HEK293 (cell line): Measurements from ENCODE around the gene CLEC16A.

Experiments used
- CTCF ChIA-PET: fragments of 350-600 bp; formaldehyde crosslinking; extraction: SDS; loops from one replicate; lab custom pipeline; 2021; ENCODE audit warnings: antibody characterized with exemption; lab: Yijun Ruan, JAX
- POLR2A ChIA-PET: fragments of 300-600 bp; formaldehyde crosslinking; extraction: SDS; loops from one replicate; lab custom pipeline; 2020; ENCODE audit warnings: antibody characterized with exemption, inconsistent platforms; lab: Yijun Ruan, JAX
- H3K27ac ChIP-seq: fragments of 200-500 bp; sonication (Bioruptor generic); 2 replicates; pipeline ENCODE4 v1.5.1; 2014; ENCODE audit warnings: low read depth, low read length, control low read depth, inconsistent platforms; ENCODE audit errors: extremely low read depth
- H3K36me3 ChIP-seq, 2 experiments: fragments of 200-500 bp in 1 of 2; sonication (Bioruptor generic) in 1 of 2; 1 replicate in 1 of 2; 2 replicates in 1 of 2; pipeline ENCODE4 v1.5.1; 2014 to 2017; ENCODE audit warnings: inconsistent platforms in 2 of 2, low read length in 2 of 2; ENCODE audit not compliant: control insufficient read depth in 2 of 2, insufficient read depth in 1 of 2
- H3K4me1 ChIP-seq: fragments of 200-500 bp; sonication (Bioruptor generic); 2 replicates; pipeline ENCODE4 v1.5.1; 2014; ENCODE audit warnings: mild to moderate bottlenecking, low read length, inconsistent platforms; ENCODE audit not compliant: control insufficient read depth, insufficient read depth
- H3K4me3 ChIP-seq: 2 replicates; pipeline ENCODE4 v1.5.1; 2011; ENCODE audit warnings: low read depth, mild to moderate bottlenecking, control low read depth, low read length, moderate library complexity
- H3K9me3 ChIP-seq: fragments of 200-500 bp; sonication (Bioruptor generic); 2 replicates; pipeline ENCODE4 v1.5.1; 2014; ENCODE audit warnings: low read depth, low read length, inconsistent platforms; ENCODE audit not compliant: control insufficient read depth, insufficient read depth
- KLF9 ChIP-seq: fragments of 450-650 bp; formaldehyde crosslinking; IDR thresholded peaks from 2 replicates; pipeline ENCODE4 v1.5.1; 2016; ENCODE audit warnings: missing biosample characterization, missing genetic modification characterization, low read depth
- REPIN1 ChIP-seq: fragments of 450-650 bp; formaldehyde crosslinking; IDR thresholded peaks from 2 replicates; pipeline ENCODE4 v1.5.1; 2017; ENCODE audit warnings: missing biosample characterization, missing genetic modification characterization, low read depth
- ZBTB17 ChIP-seq: fragments of 450-650 bp; formaldehyde crosslinking; IDR thresholded peaks from 2 replicates; pipeline ENCODE4 v1.5.1; 2016; ENCODE audit warnings: missing biosample characterization, missing genetic modification characterization
- ZNF140 ChIP-seq: fragments of 450-650 bp; formaldehyde crosslinking; IDR thresholded peaks from 2 replicates; pipeline ENCODE4 v1.5.1; 2016; ENCODE audit warnings: missing biosample characterization, missing genetic modification characterization
- ZNF19 ChIP-seq: fragments of 450-650 bp; formaldehyde crosslinking; IDR thresholded peaks from 2 replicates; pipeline ENCODE4; 2016; ENCODE audit warnings: missing biosample characterization, missing genetic modification characterization, low read depth
- ZNF214 ChIP-seq: fragments of 450-650 bp; formaldehyde crosslinking; IDR thresholded peaks from 2 replicates; pipeline ENCODE4 v1.5.1; 2017; ENCODE audit warnings: missing biosample characterization, mild to moderate bottlenecking, missing genetic modification characterization, borderline replicate concordance
- ZNF23 ChIP-seq: fragments of 450-650 bp; formaldehyde crosslinking; IDR thresholded peaks from 2 replicates; pipeline ENCODE4 v1.5.1; 2016; ENCODE audit warnings: missing biosample characterization, missing genetic modification characterization, borderline replicate concordance
- ZNF585B ChIP-seq: fragments of 450-650 bp; formaldehyde crosslinking; IDR thresholded peaks from 2 replicates; pipeline ENCODE4 v1.5.1; 2016; ENCODE audit warnings: missing biosample characterization, missing genetic modification characterization
- ZNF658 ChIP-seq: fragments of 450-650 bp; formaldehyde crosslinking; IDR thresholded peaks from 2 replicates; pipeline ENCODE4; 2016; ENCODE audit warnings: missing biosample characterization, missing genetic modification characterization
- ZNF707 ChIP-seq: fragments of 450-650 bp; formaldehyde crosslinking; IDR thresholded peaks from 2 replicates; pipeline ENCODE4 v1.5.1; 2016; ENCODE audit warnings: missing biosample characterization, missing genetic modification characterization
- ZNF776 ChIP-seq: fragments of 450-650 bp; formaldehyde crosslinking; IDR thresholded peaks from 2 replicates; pipeline ENCODE4 v1.5.0; 2017; ENCODE audit warnings: missing biosample characterization, missing genetic modification characterization, borderline replicate concordance
- TF ChIP-seq, protein P1 (sequence below): fragments of 450-650 bp; formaldehyde crosslinking; IDR thresholded peaks from 2 replicates; pipeline ENCODE4 v1.5.0; 2017; ENCODE audit warnings: missing biosample characterization, missing genetic modification characterization, borderline replicate concordance
- TF ChIP-seq, protein P2 (sequence below): fragments of 450-650 bp; formaldehyde crosslinking; IDR thresholded peaks from 2 replicates; pipeline ENCODE4 v1.5.1; 2016; ENCODE audit warnings: missing biosample characterization, missing genetic modification characterization
- TF ChIP-seq, protein P3 (sequence below): fragments of 450-650 bp; formaldehyde crosslinking; IDR thresholded peaks from 2 replicates; pipeline ENCODE4 v1.5.1; 2016; ENCODE audit warnings: missing biosample characterization, missing genetic modification characterization, borderline replicate concordance
- TF ChIP-seq, protein P4 (sequence below): fragments of 450-650 bp; formaldehyde crosslinking; IDR thresholded peaks from 2 replicates; pipeline ENCODE4 v1.5.1; 2016; ENCODE audit warnings: missing biosample characterization, missing genetic modification characterization

The CLEC16A gene

DNA sequence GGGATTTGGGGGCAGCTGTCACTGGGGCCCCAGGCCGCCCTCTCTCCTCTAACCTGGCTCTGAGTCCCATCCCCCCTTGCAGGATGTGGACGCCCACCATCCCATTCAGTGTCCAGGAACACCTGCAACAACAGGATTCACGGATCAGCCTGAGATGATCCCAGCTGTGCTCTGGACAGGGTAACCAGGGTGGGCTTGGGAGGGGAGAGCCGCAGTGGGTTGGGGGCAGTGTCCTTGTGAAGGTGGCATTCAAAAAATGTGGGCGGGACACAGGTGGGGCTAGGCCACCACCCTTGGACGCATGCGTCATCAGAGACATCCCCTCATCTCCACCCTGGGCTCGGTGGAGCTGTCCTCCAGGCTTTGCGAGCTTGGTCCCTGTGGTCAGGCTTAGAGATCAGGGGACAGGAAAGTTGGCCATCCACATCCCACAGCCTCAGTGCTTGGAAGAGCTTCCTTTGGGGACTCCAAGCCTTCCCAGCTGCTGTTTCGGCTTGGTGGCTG lies 21.2 kb upstream of the CLEC16A start:
- ChIA-PET CTCF (no interaction called here), POLR2A (interaction anchor here (0.6 kb wide), 1 partner anchor 794 kb away, joined by 4 read pairs; no protein-coding TSS in a partner anchor)
- no peaks in the 10 kb centered on the region for H3K9me3 ChIP-seq
- no peak overlapping the region for H3K4me3 ChIP-seq
- H3K36me3 ChIP-seq: peaks cover 0 to 20% of the 10 kb centered on the region in 2 experiments; a peak in 2 of 3 replicates
- no peak overlapping the region for H3K27ac ChIP-seq
- no peaks in the 10 kb centered on the region for H3K4me1 ChIP-seq
- TF ChIP-seq ZNF707 (tag by site-specific recombination) (no peak), ZNF23 (no peak), KLF9 (tag by site-specific recombination) (no peak), ZNF140 (tag by site-specific recombination) (no peak), ZNF776 (no peak), ZNF214 (no peak), ZNF585B (tag by site-specific recombination) (no peak), REPIN1 (tag by site-specific recombination) (no peak), ZNF19 (tag by site-specific recombination) (no peak)
- TF ChIP-seq, protein P1, sequence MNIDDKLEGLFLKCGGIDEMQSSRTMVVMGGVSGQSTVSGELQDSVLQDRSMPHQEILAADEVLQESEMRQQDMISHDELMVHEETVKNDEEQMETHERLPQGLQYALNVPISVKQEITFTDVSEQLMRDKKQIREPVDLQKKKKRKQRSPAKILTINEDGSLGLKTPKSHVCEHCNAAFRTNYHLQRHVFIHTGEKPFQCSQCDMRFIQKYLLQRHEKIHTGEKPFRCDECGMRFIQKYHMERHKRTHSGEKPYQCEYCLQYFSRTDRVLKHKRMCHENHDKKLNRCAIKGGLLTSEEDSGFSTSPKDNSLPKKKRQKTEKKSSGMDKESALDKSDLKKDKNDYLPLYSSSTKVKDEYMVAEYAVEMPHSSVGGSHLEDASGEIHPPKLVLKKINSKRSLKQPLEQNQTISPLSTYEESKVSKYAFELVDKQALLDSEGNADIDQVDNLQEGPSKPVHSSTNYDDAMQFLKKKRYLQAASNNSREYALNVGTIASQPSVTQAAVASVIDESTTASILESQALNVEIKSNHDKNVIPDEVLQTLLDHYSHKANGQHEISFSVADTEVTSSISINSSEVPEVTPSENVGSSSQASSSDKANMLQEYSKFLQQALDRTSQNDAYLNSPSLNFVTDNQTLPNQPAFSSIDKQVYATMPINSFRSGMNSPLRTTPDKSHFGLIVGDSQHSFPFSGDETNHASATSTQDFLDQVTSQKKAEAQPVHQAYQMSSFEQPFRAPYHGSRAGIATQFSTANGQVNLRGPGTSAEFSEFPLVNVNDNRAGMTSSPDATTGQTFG (tag by site-specific recombination): no peak
- TF ChIP-seq, protein P2, sequence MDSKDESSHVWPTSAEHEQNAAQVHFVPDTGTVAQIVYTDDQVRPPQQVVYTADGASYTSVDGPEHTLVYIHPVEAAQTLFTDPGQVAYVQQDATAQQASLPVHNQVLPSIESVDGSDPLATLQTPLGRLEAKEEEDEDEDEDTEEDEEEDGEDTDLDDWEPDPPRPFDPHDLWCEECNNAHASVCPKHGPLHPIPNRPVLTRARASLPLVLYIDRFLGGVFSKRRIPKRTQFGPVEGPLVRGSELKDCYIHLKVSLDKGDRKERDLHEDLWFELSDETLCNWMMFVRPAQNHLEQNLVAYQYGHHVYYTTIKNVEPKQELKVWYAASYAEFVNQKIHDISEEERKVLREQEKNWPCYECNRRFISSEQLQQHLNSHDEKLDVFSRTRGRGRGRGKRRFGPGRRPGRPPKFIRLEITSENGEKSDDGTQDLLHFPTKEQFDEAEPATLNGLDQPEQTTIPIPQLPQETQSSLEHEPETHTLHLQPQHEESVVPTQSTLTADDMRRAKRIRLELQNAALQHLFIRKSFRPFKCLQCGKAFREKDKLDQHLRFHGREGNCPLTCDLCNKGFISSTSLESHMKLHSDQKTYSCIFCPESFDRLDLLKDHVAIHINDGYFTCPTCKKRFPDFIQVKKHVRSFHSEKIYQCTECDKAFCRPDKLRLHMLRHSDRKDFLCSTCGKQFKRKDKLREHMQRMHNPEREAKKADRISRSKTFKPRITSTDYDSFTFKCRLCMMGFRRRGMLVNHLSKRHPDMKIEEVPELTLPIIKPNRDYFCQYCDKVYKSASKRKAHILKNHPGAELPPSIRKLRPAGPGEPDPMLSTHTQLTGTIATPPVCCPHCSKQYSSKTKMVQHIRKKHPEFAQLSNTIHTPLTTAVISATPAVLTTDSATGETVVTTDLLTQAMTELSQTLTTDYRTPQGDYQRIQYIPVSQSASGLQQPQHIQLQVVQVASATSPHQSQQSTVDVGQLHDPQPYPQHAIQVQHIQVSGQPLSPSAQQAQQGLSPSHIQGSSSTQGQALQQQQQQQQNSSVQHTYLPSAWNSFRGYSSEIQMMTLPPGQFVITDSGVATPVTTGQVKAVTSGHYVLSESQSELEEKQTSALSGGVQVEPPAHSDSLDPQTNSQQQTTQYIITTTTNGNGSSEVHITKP (tag by site-specific recombination): no peak
- TF ChIP-seq, protein P3, sequence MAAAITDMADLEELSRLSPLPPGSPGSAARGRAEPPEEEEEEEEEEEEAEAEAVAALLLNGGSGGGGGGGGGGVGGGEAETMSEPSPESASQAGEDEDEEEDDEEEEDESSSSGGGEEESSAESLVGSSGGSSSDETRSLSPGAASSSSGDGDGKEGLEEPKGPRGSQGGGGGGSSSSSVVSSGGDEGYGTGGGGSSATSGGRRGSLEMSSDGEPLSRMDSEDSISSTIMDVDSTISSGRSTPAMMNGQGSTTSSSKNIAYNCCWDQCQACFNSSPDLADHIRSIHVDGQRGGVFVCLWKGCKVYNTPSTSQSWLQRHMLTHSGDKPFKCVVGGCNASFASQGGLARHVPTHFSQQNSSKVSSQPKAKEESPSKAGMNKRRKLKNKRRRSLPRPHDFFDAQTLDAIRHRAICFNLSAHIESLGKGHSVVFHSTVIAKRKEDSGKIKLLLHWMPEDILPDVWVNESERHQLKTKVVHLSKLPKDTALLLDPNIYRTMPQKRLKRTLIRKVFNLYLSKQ (tag by site-specific recombination): no peak

DNA sequence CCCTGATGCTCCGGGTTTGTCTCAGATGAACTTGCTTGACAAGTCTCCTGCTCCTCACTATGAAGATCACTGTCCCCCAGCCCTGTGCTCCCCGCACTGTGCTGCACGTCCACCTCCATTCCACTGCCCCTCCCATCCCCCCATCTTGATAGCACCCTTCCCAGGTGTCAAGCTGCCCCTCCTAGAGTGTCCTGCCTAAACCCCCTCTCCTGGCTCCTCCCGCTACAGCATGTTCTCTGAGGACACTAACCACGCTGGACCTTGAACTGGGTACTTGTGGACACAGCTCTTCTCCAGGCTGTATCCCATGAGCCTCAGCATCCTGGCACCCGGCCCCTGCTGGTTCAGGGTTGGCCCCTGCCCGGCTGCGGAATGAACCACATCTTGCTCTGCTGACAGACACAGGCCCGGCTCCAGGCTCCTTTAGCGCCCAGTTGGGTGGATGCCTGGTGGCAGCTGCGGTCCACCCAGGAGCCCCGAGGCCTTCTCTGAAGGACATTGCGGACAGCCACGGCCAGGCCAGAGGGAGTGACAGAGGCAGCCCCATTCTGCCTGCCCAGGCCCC lies 20.6 kb upstream of the CLEC16A start:
- ChIA-PET POLR2A (no interaction called here), CTCF (no interaction called here)
- peaks cover 0 to 25% of the 10 kb centered on the region in 2 experiments; a peak in 2 of 3 replicates for H3K36me3 ChIP-seq
- H3K9me3 ChIP-seq: no peaks in the 10 kb centered on the region
- no peaks in the 10 kb centered on the region for H3K4me1 ChIP-seq
- H3K27ac ChIP-seq: no peak overlapping the region
- no peak for TF ChIP-seq ZNF658 (tag by site-specific recombination)
- TF ChIP-seq ZBTB17 (tag by site-specific recombination): no peak
- no peak for TF ChIP-seq REPIN1 (tag by site-specific recombination)
- TF ChIP-seq, protein P4, sequence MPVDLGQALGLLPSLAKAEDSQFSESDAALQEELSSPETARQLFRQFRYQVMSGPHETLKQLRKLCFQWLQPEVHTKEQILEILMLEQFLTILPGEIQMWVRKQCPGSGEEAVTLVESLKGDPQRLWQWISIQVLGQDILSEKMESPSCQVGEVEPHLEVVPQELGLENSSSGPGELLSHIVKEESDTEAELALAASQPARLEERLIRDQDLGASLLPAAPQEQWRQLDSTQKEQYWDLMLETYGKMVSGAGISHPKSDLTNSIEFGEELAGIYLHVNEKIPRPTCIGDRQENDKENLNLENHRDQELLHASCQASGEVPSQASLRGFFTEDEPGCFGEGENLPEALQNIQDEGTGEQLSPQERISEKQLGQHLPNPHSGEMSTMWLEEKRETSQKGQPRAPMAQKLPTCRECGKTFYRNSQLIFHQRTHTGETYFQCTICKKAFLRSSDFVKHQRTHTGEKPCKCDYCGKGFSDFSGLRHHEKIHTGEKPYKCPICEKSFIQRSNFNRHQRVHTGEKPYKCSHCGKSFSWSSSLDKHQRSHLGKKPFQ (tag by site-specific recombination): no peak
- no peak overlapping the region for H3K4me3 ChIP-seq
